ENCODE data around the gene POGK. TPM values are rescaled to one million over a fixed set of nuclear protein-coding genes. Genes with fewer than 3 reads are reported as not detected.

Gene POGK
- total and polyA plus RNA-seq, 5 donors from 2014 or later, result 11.9 to 19.1 (median 14.1) TPM

- Histone ChIP-seq H3K36me3 (ENCODE audit: control insufficient read depth, insufficient read depth, low read length) (peaks cover 70% of the 10 kb centered on the region), H3K27ac (ENCODE audit: insufficient read depth, low read length, poor library complexity, severe bottlenecking) (no peak overlapping the region), H3K4me1 (ENCODE audit: control insufficient read depth, insufficient read depth, low read length, poor library complexity, severe bottlenecking) (peaks cover 20% of the 10 kb centered on the region), H3K9me3 (ENCODE audit: control insufficient read depth in 2 of 2, low read length in 2 of 2) (no peaks in the 10 kb centered on the region), H3K4me3 (ENCODE audit: low read depth, low read length) (no peak overlapping the region), H3K27me3 (ENCODE audit: control insufficient read depth, insufficient read depth, low read length) (no peaks in the 10 kb centered on the region)
- Mint-ChIP-seq H3K27me3 (no peaks in the 10 kb centered on the region), H3K4me3 (peak overlapping the region in 1 of 4 donors; percentile 3), H3K9me3 (no peaks in the 10 kb centered on the region), H3K36me3 (peaks cover 53% of the 10 kb centered on the region), H3K27ac (peak overlapping the region; percentile 63 to 78 (median 77)), H3K4me1 (peaks cover 22 to 75% (median 40%) of the 10 kb centered on the region in 4 donors)
- no peak for ATAC-seq (ENCODE audit: low read depth in 2 of 2)
- DNase-seq, result no peak
These were observed 4.7 kb downstream of the POGK start for GRCh38 chr1:166843769-166844596.

GRCh38 chr1:166844791-166845190, 5.5 kb downstream of the POGK start:
- H3K4me3 ChIP-seq (ENCODE audit: low read depth, low read length), result no peak overlapping the region
- peaks cover 60% of the 10 kb centered on the region for H3K36me3 Mint-ChIP-seq
- peak overlapping the region in 2 of 3 donors; percentile 62 to 78 for H3K27ac Mint-ChIP-seq
- peaks cover 22 to 77% (median 39%) of the 10 kb centered on the region in 4 donors for H3K4me1 Mint-ChIP-seq
- ATAC-seq (ENCODE audit: low read depth in 2 of 2) (no peak), DNase-seq (no peak)
- no peaks in the 10 kb centered on the region for H3K9me3 ChIP-seq (ENCODE audit: control insufficient read depth in 2 of 2, low read length in 2 of 2)
- peaks cover 19% of the 10 kb centered on the region for H3K4me1 ChIP-seq (ENCODE audit: control insufficient read depth, insufficient read depth, low read length, poor library complexity, severe bottlenecking)
- H3K4me3 Mint-ChIP-seq, result peak overlapping the region in 1 of 4 donors; percentile 3
- peaks cover 78% of the 10 kb centered on the region for H3K36me3 ChIP-seq (ENCODE audit: control insufficient read depth, insufficient read depth, low read length)
- no peaks in the 10 kb centered on the region for H3K9me3 Mint-ChIP-seq
- H3K27me3 ChIP-seq (ENCODE audit: control insufficient read depth, insufficient read depth, low read length), result no peaks in the 10 kb centered on the region
- no peaks in the 10 kb centered on the region for H3K27me3 Mint-ChIP-seq
- H3K27ac ChIP-seq (ENCODE audit: insufficient read depth, low read length, poor library complexity, severe bottlenecking), result no peak overlapping the region

- Histone ChIP-seq H3K27ac (ENCODE audit: insufficient read depth, low read length, poor library complexity, severe bottlenecking) (no peak overlapping the region), H3K36me3 (ENCODE audit: control insufficient read depth, insufficient read depth, low read length) (peaks cover 85% of the 10 kb centered on the region), H3K4me1 (ENCODE audit: control insufficient read depth, insufficient read depth, low read length, poor library complexity, severe bottlenecking) (no peaks in the 10 kb centered on the region), H3K27me3 (ENCODE audit: control insufficient read depth, insufficient read depth, low read length) (no peaks in the 10 kb centered on the region), H3K4me3 (ENCODE audit: low read depth, low read length) (no peak overlapping the region), H3K9me3 (ENCODE audit: control insufficient read depth in 2 of 2, low read length in 2 of 2) (no peaks in the 10 kb centered on the region)
- H3K9me3 Mint-ChIP-seq, result no peaks in the 10 kb centered on the region
- peak overlapping the region in 1 of 3 donors; percentile 41 for H3K27ac Mint-ChIP-seq
- no peaks in the 10 kb centered on the region for H3K27me3 Mint-ChIP-seq
- H3K4me1 Mint-ChIP-seq, result peaks cover 24 to 63% (median 33%) of the 10 kb centered on the region in 4 donors
- H3K36me3 Mint-ChIP-seq, result peaks cover 69% of the 10 kb centered on the region
- H3K4me3 Mint-ChIP-seq, result no peak overlapping the region
- DNase-seq, result no peak
- no peak for ATAC-seq (ENCODE audit: low read depth in 2 of 2)
These were observed 8.9 kb downstream of the POGK start for GRCh38 chr1:166848193-166848592.

GRCh38 chr1:166849135-166849534, 9.9 kb downstream of the POGK start:
- ATAC-seq (ENCODE audit: low read depth in 2 of 2) (no peak), DNase-seq (no peak)
- Histone ChIP-seq H3K4me1 (ENCODE audit: control insufficient read depth, insufficient read depth, low read length, poor library complexity, severe bottlenecking) (no peaks in the 10 kb centered on the region), H3K27ac (ENCODE audit: insufficient read depth, low read length, poor library complexity, severe bottlenecking) (no peak overlapping the region), H3K36me3 (ENCODE audit: control insufficient read depth, insufficient read depth, low read length) (peaks cover 84% of the 10 kb centered on the region), H3K9me3 (ENCODE audit: control insufficient read depth in 2 of 2, low read length in 2 of 2) (no peaks in the 10 kb centered on the region), H3K4me3 (ENCODE audit: low read depth, low read length) (no peak overlapping the region), H3K27me3 (ENCODE audit: control insufficient read depth, insufficient read depth, low read length) (no peaks in the 10 kb centered on the region)
- Mint-ChIP-seq H3K4me3 (no peak overlapping the region), H3K4me1 (peaks cover 17 to 58% (median 31%) of the 10 kb centered on the region in 4 donors), H3K9me3 (no peaks in the 10 kb centered on the region), H3K27ac (no peak overlapping the region), H3K36me3 (peaks cover 76% of the 10 kb centered on the region), H3K27me3 (no peaks in the 10 kb centered on the region)

GRCh38 chr1:166852918-166853317, 13.6 kb downstream of the POGK start:
- no peaks in the 10 kb centered on the region for H3K27me3 Mint-ChIP-seq
- H3K27ac Mint-ChIP-seq, result peak overlapping the region; percentile 7 to 37 (median 23)
- no peaks in the 10 kb centered on the region for H3K9me3 ChIP-seq (ENCODE audit: control insufficient read depth in 2 of 2, low read length in 2 of 2)
- H3K4me1 Mint-ChIP-seq, result peaks cover 14 to 37% (median 23%) of the 10 kb centered on the region in 4 donors
- H3K36me3 ChIP-seq (ENCODE audit: control insufficient read depth, insufficient read depth, low read length), result peaks cover 89% of the 10 kb centered on the region
- no peak overlapping the region for H3K4me3 Mint-ChIP-seq
- no peaks in the 10 kb centered on the region for H3K9me3 Mint-ChIP-seq
- DNase-seq (no peak), ATAC-seq (ENCODE audit: low read depth in 2 of 2) (no peak)
- H3K4me1 ChIP-seq (ENCODE audit: control insufficient read depth, insufficient read depth, low read length, poor library complexity, severe bottlenecking), result no peaks in the 10 kb centered on the region
- no peak overlapping the region for H3K4me3 ChIP-seq (ENCODE audit: low read depth, low read length)
- H3K36me3 Mint-ChIP-seq, result peaks cover 68% of the 10 kb centered on the region
- H3K27me3 ChIP-seq (ENCODE audit: control insufficient read depth, insufficient read depth, low read length), result no peaks in the 10 kb centered on the region
- no peak overlapping the region for H3K27ac ChIP-seq (ENCODE audit: insufficient read depth, low read length, poor library complexity, severe bottlenecking)

- H3K4me3 Mint-ChIP-seq, result no peak overlapping the region
- Histone ChIP-seq H3K27ac (ENCODE audit: insufficient read depth, low read length, poor library complexity, severe bottlenecking) (no peak overlapping the region), H3K4me3 (ENCODE audit: low read depth, low read length) (no peak overlapping the region), H3K4me1 (ENCODE audit: control insufficient read depth, insufficient read depth, low read length, poor library complexity, severe bottlenecking) (no peaks in the 10 kb centered on the region), H3K9me3 (ENCODE audit: control insufficient read depth in 2 of 2, low read length in 2 of 2) (no peaks in the 10 kb centered on the region), H3K27me3 (ENCODE audit: control insufficient read depth, insufficient read depth, low read length) (no peaks in the 10 kb centered on the region), H3K36me3 (ENCODE audit: control insufficient read depth, insufficient read depth, low read length) (peaks cover 87% of the 10 kb centered on the region)
- H3K27me3 Mint-ChIP-seq, result no peaks in the 10 kb centered on the region
- ATAC-seq (ENCODE audit: low read depth in 2 of 2) (no peak), DNase-seq (no peak)
- peaks cover 14 to 26% (median 24%) of the 10 kb centered on the region in 4 donors for H3K4me1 Mint-ChIP-seq
- H3K9me3 Mint-ChIP-seq, result no peaks in the 10 kb centered on the region
- H3K36me3 Mint-ChIP-seq, result peaks cover 59% of the 10 kb centered on the region
- H3K27ac Mint-ChIP-seq, result no peak overlapping the region
These were observed 16.3 kb downstream of the POGK start for GRCh38 chr1:166855558-166855957.

- Histone ChIP-seq H3K4me3 (ENCODE audit: low read depth, low read length) (no peak overlapping the region), H3K4me1 (ENCODE audit: control insufficient read depth, insufficient read depth, low read length, poor library complexity, severe bottlenecking) (no peaks in the 10 kb centered on the region), H3K36me3 (ENCODE audit: control insufficient read depth, insufficient read depth, low read length) (peaks cover 90% of the 10 kb centered on the region), H3K27ac (ENCODE audit: insufficient read depth, low read length, poor library complexity, severe bottlenecking) (peak overlapping the region; percentile 6), H3K27me3 (ENCODE audit: control insufficient read depth, insufficient read depth, low read length) (no peaks in the 10 kb centered on the region), H3K9me3 (ENCODE audit: control insufficient read depth in 2 of 2, low read length in 2 of 2) (no peaks in the 10 kb centered on the region)
- Mint-ChIP-seq H3K9me3 (no peaks in the 10 kb centered on the region), H3K4me1 (peaks cover 6 to 15% (median 12%) of the 10 kb centered on the region in 4 donors), H3K36me3 (peaks cover 63% of the 10 kb centered on the region), H3K27ac (peak overlapping the region in 1 of 3 donors; percentile 49), H3K27me3 (no peaks in the 10 kb centered on the region), H3K4me3 (no peak overlapping the region)
- ATAC-seq (ENCODE audit: low read depth in 2 of 2) (no peak), DNase-seq (no peak)
These were observed 18.7 kb downstream of the POGK start for GRCh38 chr1:166857995-166858394.

Data from CD4-positive, CD25-positive, alpha-beta regulatory T cell (primary cell).